ENCODE data around the gene SLC46A2.

SLC46A2 gene

DNA sequence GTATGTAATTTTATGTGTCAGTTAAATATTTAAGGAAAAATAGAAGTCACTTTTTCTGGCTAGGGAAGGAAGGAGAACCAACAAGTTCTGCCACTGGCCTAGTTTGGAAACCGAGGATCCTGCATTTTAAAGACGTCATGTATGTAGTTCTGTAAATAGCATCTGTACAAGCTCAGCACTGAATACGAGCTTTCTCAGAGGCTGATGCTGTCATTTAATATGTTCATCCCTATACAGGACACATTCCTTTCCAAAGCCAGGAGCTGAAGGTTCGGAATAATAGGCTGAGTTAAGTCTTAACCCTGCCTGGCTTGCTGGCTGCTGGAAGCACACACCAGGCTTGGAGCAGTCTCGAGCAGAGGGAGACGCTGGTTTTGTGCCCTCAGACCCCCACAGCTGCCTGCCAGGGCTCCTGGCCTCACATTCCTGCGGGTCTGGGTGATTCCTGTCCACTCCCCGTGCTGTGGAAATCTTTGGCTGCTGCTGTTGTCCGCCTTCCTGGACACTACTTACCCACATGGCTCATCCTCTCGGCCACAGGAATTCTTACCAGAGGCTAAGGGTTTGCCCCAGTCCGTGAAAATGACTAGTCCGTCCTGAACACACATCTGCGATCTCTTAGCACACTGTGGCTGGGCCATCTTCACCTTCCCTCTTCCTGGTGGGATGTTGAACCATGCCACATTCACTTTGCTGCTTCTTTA is 36.6 kb downstream of the SLC46A2 start:
- H3K36me3 ChIP-seq (ENCODE audit: control insufficient read depth, insufficient read depth, low read length), result no peaks in the 10 kb centered on the region
- no peaks in the 10 kb centered on the region for H3K9me3 ChIP-seq (ENCODE audit: control insufficient read depth, low read length)
- no peak overlapping the region for H3K4me3 ChIP-seq (ENCODE audit: low read length)
- H3K27me3 ChIP-seq (ENCODE audit: control insufficient read depth, insufficient read depth, low read length), result no peaks in the 10 kb centered on the region
- no peak overlapping the region for H3K9ac ChIP-seq (ENCODE audit: low read length)
- H3K4me1 ChIP-seq (ENCODE audit: control insufficient read depth, insufficient read depth, low read length), result no peaks in the 10 kb centered on the region

GRCh38 chr9:112852741-112853504 is 37.8 kb downstream of the SLC46A2 start:
- H3K4me1 ChIP-seq (ENCODE audit: control insufficient read depth, insufficient read depth, low read length), result no peaks in the 10 kb centered on the region
- H3K36me3 ChIP-seq (ENCODE audit: control insufficient read depth, insufficient read depth, low read length), result no peaks in the 10 kb centered on the region
- H3K9ac ChIP-seq (ENCODE audit: low read length), result no peak overlapping the region
- H3K9me3 ChIP-seq (ENCODE audit: control insufficient read depth, low read length), result no peaks in the 10 kb centered on the region
- H3K4me3 ChIP-seq (ENCODE audit: low read length), result no peak overlapping the region
- H3K27me3 ChIP-seq (ENCODE audit: control insufficient read depth, insufficient read depth, low read length), result no peaks in the 10 kb centered on the region

DNA sequence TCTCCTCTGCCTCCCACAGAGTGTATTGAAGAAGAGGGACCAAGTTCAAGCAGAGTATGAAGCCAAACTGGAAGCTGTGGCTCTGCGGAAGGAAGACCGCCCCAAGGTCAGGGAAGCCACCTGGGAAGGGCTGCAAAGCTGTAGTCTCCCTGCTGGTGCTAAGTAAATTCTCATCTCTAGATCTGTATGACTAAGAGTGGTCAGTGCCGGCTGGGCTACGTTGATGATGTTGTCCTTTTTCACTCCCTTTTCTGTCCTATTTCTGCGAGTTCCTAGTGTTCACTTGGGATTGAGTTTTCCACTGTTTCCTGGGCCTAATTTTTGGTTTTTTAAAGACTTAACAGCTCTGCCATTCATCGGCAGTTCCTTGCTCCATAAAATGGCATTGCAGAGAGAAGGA is 39.8 kb downstream of the SLC46A2 start:
- H3K9ac ChIP-seq (ENCODE audit: low read length), result no peak overlapping the region
- H3K36me3 ChIP-seq (ENCODE audit: control insufficient read depth, insufficient read depth, low read length), result no peaks in the 10 kb centered on the region
- H3K4me1 ChIP-seq (ENCODE audit: control insufficient read depth, insufficient read depth, low read length), result no peaks in the 10 kb centered on the region
- no peak overlapping the region for H3K4me3 ChIP-seq (ENCODE audit: low read length)
- no peaks in the 10 kb centered on the region for H3K27me3 ChIP-seq (ENCODE audit: control insufficient read depth, insufficient read depth, low read length)
- H3K9me3 ChIP-seq (ENCODE audit: control insufficient read depth, low read length), result no peaks in the 10 kb centered on the region

DNA sequence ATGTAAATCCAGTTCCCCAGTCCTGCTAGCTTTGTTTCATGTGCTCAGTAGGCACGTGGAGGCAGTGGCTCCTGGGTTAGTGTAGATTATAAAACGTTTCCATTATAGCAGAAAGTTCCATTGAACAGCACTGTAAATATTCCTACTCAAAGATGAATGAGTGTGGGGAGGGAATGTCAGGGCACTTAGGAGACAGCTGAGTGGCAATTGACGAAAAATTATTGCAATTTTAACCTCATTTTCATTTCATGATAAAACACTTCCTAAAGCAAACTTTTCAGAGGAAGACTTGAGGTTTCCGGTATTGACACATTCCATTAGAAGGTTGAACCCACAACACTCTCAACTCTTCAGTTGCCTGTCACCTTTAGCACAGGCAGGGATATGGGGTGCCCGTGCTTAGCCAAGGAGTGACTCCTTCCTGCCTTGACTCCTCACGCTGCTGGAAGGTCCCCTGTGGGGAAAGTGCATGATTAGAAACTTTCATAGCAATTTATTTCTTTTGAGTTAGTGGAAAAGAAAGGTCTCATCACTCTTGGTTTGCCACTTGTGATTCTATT is 41.2 kb downstream of the SLC46A2 start:
- no peaks in the 10 kb centered on the region for H3K9me3 ChIP-seq (ENCODE audit: control insufficient read depth, low read length)

GRCh38 chr9:112848316-112849151 is 42.1 kb downstream of the SLC46A2 start:
- Histone ChIP-seq H3K9ac (ENCODE audit: low read length) (no peak overlapping the region), H3K4me1 (ENCODE audit: control insufficient read depth, insufficient read depth, low read length) (no peaks in the 10 kb centered on the region), H3K9me3 (ENCODE audit: control insufficient read depth, low read length) (no peaks in the 10 kb centered on the region), H3K4me3 (ENCODE audit: low read length) (no peak overlapping the region), H3K36me3 (ENCODE audit: control insufficient read depth, insufficient read depth, low read length) (no peaks in the 10 kb centered on the region), H3K27me3 (ENCODE audit: control insufficient read depth, insufficient read depth, low read length) (no peaks in the 10 kb centered on the region)

More for the DNA sequence above, 41.2 kb downstream of the SLC46A2 start:
- H3K36me3 ChIP-seq (ENCODE audit: control insufficient read depth, insufficient read depth, low read length), result no peaks in the 10 kb centered on the region
- no peak overlapping the region for H3K4me3 ChIP-seq (ENCODE audit: low read length)
- no peaks in the 10 kb centered on the region for H3K27me3 ChIP-seq (ENCODE audit: control insufficient read depth, insufficient read depth, low read length)
- no peaks in the 10 kb centered on the region for H3K4me1 ChIP-seq (ENCODE audit: control insufficient read depth, insufficient read depth, low read length)
- no peak overlapping the region for H3K9ac ChIP-seq (ENCODE audit: low read length)

DNA sequence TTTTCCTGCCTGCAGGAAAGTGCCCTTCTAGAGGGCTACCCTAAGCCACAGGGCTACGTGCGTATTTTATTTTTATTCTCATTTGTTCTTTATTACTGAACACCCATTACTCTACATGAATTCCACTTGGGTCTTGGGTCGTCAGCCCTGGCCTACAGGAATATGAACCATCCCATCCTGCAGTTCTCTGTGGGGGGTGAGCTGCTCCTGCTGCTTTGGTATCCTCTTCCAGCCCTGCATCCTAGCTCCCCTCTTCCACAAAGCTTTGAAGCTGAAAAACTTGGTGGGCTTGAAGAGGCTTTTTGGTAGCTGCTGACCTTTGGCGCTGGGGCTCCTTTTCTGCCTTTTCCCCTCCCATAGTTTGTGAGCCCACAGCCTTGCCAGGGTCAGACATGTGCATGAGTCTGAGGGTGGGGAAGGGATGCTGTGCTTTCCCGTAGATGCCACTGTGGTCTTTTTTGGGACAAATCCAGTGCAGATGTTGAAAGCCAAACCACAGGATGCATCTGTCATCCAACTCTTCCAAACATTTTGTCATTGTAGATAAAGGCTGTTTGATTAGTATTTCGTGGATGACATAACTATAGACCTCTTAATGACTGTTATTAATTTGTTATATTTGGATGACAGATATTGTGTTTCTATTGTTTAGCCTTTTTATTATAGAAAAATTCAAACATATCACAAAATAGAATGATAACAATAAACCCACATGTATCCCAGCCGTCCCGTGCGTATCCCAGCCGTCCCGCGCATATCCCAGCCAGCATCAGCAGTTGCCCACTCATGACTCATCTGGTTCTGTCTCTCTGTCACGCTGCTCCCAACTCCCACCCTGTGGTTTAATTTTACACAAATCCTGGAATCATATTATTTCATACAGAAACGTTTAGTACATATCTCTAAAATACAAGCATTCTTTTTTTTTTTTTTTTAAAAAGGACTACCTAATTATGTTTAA is 43.9 kb downstream of the SLC46A2 start:
- no peak overlapping the region for H3K9ac ChIP-seq (ENCODE audit: low read length)

DNA sequence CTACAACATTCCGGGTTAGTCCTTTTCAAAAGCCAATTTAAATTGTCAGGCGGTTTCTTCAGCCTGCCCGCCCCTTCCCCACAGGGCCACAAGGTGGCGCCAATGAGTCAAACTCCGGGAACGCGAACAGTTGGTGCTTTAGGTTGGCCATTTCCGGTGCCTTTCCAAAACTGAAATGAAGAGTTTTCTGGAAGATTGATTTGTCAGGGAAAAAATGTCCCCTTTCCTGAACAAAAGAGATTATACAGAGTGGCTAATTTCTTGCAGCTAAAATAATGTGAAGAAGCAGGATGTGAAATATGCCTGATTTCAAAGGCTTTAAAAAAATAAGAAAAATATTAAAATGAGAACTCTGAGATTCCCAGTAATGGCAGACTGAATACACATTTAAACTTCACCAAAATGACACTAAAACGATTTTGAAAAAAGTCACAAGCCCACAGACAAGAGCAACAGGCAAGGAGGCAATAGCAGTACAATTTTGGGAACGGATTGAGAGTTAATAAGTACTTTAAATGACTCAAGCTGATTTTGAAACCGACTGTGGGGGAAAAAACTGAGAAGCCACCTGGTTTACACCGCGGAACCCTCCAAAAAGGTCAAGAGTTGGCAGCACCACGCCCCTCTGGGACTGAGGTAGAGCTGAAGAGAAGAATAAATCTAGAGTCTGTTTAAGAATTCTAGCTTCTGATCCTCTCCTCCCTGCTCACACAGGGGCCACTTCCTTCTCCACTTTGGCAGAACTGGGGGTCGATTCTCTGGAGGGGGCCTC is 45.7 kb downstream of the SLC46A2 start:
- Histone ChIP-seq H3K9me3 (ENCODE audit: control insufficient read depth, low read length) (no peaks in the 10 kb centered on the region), H3K4me1 (ENCODE audit: control insufficient read depth, insufficient read depth, low read length) (peaks cover 7% of the 10 kb centered on the region), H3K9ac (ENCODE audit: low read length) (no peak overlapping the region), H3K36me3 (ENCODE audit: control insufficient read depth, insufficient read depth, low read length) (no peaks in the 10 kb centered on the region), H3K4me3 (ENCODE audit: low read length) (no peak overlapping the region), H3K27me3 (ENCODE audit: control insufficient read depth, insufficient read depth, low read length) (no peaks in the 10 kb centered on the region)

More for the DNA sequence above, 43.9 kb downstream of the SLC46A2 start:
- no peaks in the 10 kb centered on the region for H3K9me3 ChIP-seq (ENCODE audit: control insufficient read depth, low read length)
- H3K4me3 ChIP-seq (ENCODE audit: low read length), result no peak overlapping the region
- no peaks in the 10 kb centered on the region for H3K36me3 ChIP-seq (ENCODE audit: control insufficient read depth, insufficient read depth, low read length)
- H3K4me1 ChIP-seq (ENCODE audit: control insufficient read depth, insufficient read depth, low read length), result no peaks in the 10 kb centered on the region
- no peaks in the 10 kb centered on the region for H3K27me3 ChIP-seq (ENCODE audit: control insufficient read depth, insufficient read depth, low read length)

DNA sequence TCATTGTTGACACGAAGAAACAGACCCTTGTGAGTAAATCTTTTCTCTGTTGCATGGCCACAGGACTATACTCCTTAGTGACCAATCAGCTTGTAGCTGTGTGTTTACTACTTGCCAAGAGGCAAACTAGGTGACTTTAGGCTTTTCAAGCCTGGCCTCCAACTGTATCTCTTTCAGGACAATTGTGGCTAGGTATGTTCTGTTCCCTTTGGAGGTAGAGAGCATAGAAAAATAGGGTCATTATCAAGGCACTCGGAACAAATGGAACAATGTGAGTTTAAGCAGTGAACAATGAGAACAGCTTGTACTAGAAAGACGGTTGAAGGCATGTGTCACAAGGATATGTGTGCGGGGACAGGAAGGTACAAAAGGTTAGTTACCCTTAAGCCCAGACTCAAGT is 48.1 kb downstream of the SLC46A2 start:
- H3K9ac ChIP-seq (ENCODE audit: low read length), result no peak overlapping the region
- no peaks in the 10 kb centered on the region for H3K27me3 ChIP-seq (ENCODE audit: control insufficient read depth, insufficient read depth, low read length)
- H3K4me1 ChIP-seq (ENCODE audit: control insufficient read depth, insufficient read depth, low read length), result peaks cover 15% of the 10 kb centered on the region
- no peaks in the 10 kb centered on the region for H3K9me3 ChIP-seq (ENCODE audit: control insufficient read depth, low read length)
- no peaks in the 10 kb centered on the region for H3K36me3 ChIP-seq (ENCODE audit: control insufficient read depth, insufficient read depth, low read length)
- no peak overlapping the region for H3K4me3 ChIP-seq (ENCODE audit: low read length)

- Histone ChIP-seq H3K9me3 (ENCODE audit: control insufficient read depth, low read length) (no peaks in the 10 kb centered on the region), H3K27me3 (ENCODE audit: control insufficient read depth, insufficient read depth, low read length) (no peaks in the 10 kb centered on the region), H3K36me3 (ENCODE audit: control insufficient read depth, insufficient read depth, low read length) (no peaks in the 10 kb centered on the region), H3K9ac (ENCODE audit: low read length) (no peak overlapping the region), H3K4me1 (ENCODE audit: control insufficient read depth, insufficient read depth, low read length) (peaks cover 24% of the 10 kb centered on the region), H3K4me3 (ENCODE audit: low read length) (no peak overlapping the region)
These were observed 49.4 kb downstream of the SLC46A2 start for GRCh38 chr9:112841261-112841660.

GRCh38 chr9:112839331-112839730 is 51.3 kb downstream of the SLC46A2 start:
- peaks cover 42% of the 10 kb centered on the region for H3K4me1 ChIP-seq (ENCODE audit: control insufficient read depth, insufficient read depth, low read length)
- no peaks in the 10 kb centered on the region for H3K27me3 ChIP-seq (ENCODE audit: control insufficient read depth, insufficient read depth, low read length)
- no peaks in the 10 kb centered on the region for H3K9me3 ChIP-seq (ENCODE audit: control insufficient read depth, low read length)
- no peaks in the 10 kb centered on the region for H3K36me3 ChIP-seq (ENCODE audit: control insufficient read depth, insufficient read depth, low read length)
- no peak overlapping the region for H3K9ac ChIP-seq (ENCODE audit: low read length)
- H3K4me3 ChIP-seq (ENCODE audit: low read length), result no peak overlapping the region
